ENCODE results near the gene SNHG17.

- no peak for TF ChIP-seq POLR2A (IDR thresholded peaks at IDR 0.05; ENCODE audit: low read depth, low read length)
- TF ChIP-seq CTCF (conservative IDR thresholded peaks at IDR 0.05; ENCODE audit: low read depth, low read length) = no peak
- TF ChIP-seq CHD1 (IDR thresholded peaks at IDR 0.05; ENCODE audit: low read depth, low read length) = no peak
- TF ChIP-seq MAZ (IDR thresholded peaks at IDR 0.05; ENCODE audit: borderline replicate concordance, low read depth, low read length) = no peak
- TF ChIP-seq SMC3 (IDR thresholded peaks at IDR 0.05; ENCODE audit: low read depth, low read length) = no peak
- TF ChIP-seq RAD21 (IDR thresholded peaks at IDR 0.05; ENCODE audit: low read length) = no peak
- no peak for TF ChIP-seq USF2 (IDR thresholded peaks at IDR 0.05; ENCODE audit: low read depth, low read length)
- no peak for TF ChIP-seq FOS (IDR thresholded peaks at IDR 0.05; ENCODE audit: low read depth, low read length)
- no peak for TF ChIP-seq BHLHE40 (IDR thresholded peaks at IDR 0.05; ENCODE audit: low read depth, low read length)
Measured at GRCh38 chr20:38452880-38453624, 17.9 kb upstream of the SNHG17 start.
